Left lobe of liver (tissue), 2 donors: ENCODE results near the gene CDK18. TPM values are rescaled to one million over a fixed set of nuclear protein-coding genes. Genes with fewer than 3 reads are reported as not detected.
"Not testable (repeated sequence)": the region's sequence is repeated elsewhere in the genome, so short reads cannot be mapped to it uniquely, and the experiment has no call there.

Source experiments
- ATAC-seq: fragments of 200-7000 bp; cut with Tn5 transposase; one replicate; pipeline ENCODE4 v1.9.1; 2020; ENCODE audit warnings: mild to moderate bottlenecking, moderate library complexity
- DNase-seq: peaks from one replicate; pipeline ENCODE4 v3.0.0-alpha.2; 2020; ENCODE audit warnings: low spot score
- total RNA-seq: library from RNA; stranded (reverse); gene quantifications from one replicate; pipeline ENCODE4 v1.2.1, GENCODE V29; 2021
- donor health status: DM: no; HTN: no; CAD: no; lungs with moderate emphysema.
- donor health status: DM: no; HTN: yes; CAD: no.

The CDK18 gene
- 8.8 TPM for total RNA-seq

- peak; percentile 86 for DNase-seq
Measured at GRCh38 chr1:205504311-205505075, at the start of gene CDK18. Gene CDK18, plus strand, starts transcription at chr1:205504669. Its CDS starts 18,499 bp downstream, at chr1:205523168.

GRCh38 chr1:205454903-205455335, 49.5 kb upstream of the CDK18 start:
- DNase-seq (no peak), ATAC-seq (no peak)

More at GRCh38 chr1:205504311-205505075, at the start of gene CDK18:
- peak; percentile 92 for ATAC-seq

- no peak for DNase-seq
- no peak for ATAC-seq
Measured at GRCh38 chr1:205455581-205456382, 48.7 kb upstream of the CDK18 start, which contains the start of gene BLACAT1. Gene BLACAT1, minus strand, starts transcription at chr1:205456045.

- peak; percentile 15 for ATAC-seq
Measured at GRCh38 chr1:205456383-205456867, 48.0 kb upstream of the CDK18 start.

GRCh38 chr1:205456868-205457745, 47.4 kb upstream of the CDK18 start:
- DNase-seq, result no peak
- ATAC-seq, result no peak

More at GRCh38 chr1:205456383-205456867, 48.0 kb upstream of the CDK18 start:
- DNase-seq, result no peak

- peak; percentile 75 for ATAC-seq
- no peak for DNase-seq
Measured at GRCh38 chr1:205458777-205459566, 45.5 kb upstream of the CDK18 start.

GRCh38 chr1:205465392-205465791, 39.1 kb upstream of the CDK18 start:
- ATAC-seq, result no peak
- DNase-seq, result no peak

- DNase-seq, result no peak
- no peak for ATAC-seq
Measured at GRCh38 chr1:205466595-205467220, 37.8 kb upstream of the CDK18 start.

GRCh38 chr1:205470131-205470530, 34.3 kb upstream of the CDK18 start:
- DNase-seq (no peak), ATAC-seq (no peak)

GRCh38 chr1:205472737-205473441, 31.6 kb upstream of the CDK18 start:
- ATAC-seq (no peak), DNase-seq (no peak)

- no peak for DNase-seq
- no peak for ATAC-seq
Measured at GRCh38 chr1:205473475-205473874, 31.0 kb upstream of the CDK18 start.

GRCh38 chr1:205473966-205474365, 30.5 kb upstream of the CDK18 start:
- DNase-seq (no peak), ATAC-seq (no peak)

GRCh38 chr1:205474571-205474970, 29.9 kb upstream of the CDK18 start:
- ATAC-seq (no peak), DNase-seq (no peak)

- no peak for ATAC-seq
- no peak for DNase-seq
Measured at GRCh38 chr1:205475855-205476254, 28.6 kb upstream of the CDK18 start.

- DNase-seq, result no peak
- no peak for ATAC-seq
Measured at GRCh38 chr1:205476648-205477047, 27.8 kb upstream of the CDK18 start.

GRCh38 chr1:205477121-205477758, 27.2 kb upstream of the CDK18 start:
- ATAC-seq (no peak), DNase-seq (no peak)

- DNase-seq (no peak), ATAC-seq (peak; percentile 24)
Measured at GRCh38 chr1:205477759-205478247, 26.7 kb upstream of the CDK18 start.

- ATAC-seq, DNase-seq: not testable (repeated sequence)
Measured at GRCh38 chr1:205478985-205479384, 25.5 kb upstream of the CDK18 start.
